Measurements from ENCODE around the gene TP53AIP1.

GRCh38 chr11:128957202-128957482, 14.5 kb upstream of the TP53AIP1 start:
- TF ChIP-seq CTCF (IDR thresholded peaks at IDR 0.05) = no peak
- no peak for TF ChIP-seq POLR2AphosphoS5 (IDR thresholded peaks at IDR 0.05)

Measured in prostate gland (tissue), 2 donors.